ENCODE measurements around the gene HOXB9. TPM values are rescaled to one million over a fixed set of nuclear protein-coding genes. Genes with fewer than 3 reads are reported as not detected.

Gene HOXB9
- total RNA-seq, 4 donors from 2014 or later = 13.7 to 47.5 (median 24.9) TPM

DNA sequence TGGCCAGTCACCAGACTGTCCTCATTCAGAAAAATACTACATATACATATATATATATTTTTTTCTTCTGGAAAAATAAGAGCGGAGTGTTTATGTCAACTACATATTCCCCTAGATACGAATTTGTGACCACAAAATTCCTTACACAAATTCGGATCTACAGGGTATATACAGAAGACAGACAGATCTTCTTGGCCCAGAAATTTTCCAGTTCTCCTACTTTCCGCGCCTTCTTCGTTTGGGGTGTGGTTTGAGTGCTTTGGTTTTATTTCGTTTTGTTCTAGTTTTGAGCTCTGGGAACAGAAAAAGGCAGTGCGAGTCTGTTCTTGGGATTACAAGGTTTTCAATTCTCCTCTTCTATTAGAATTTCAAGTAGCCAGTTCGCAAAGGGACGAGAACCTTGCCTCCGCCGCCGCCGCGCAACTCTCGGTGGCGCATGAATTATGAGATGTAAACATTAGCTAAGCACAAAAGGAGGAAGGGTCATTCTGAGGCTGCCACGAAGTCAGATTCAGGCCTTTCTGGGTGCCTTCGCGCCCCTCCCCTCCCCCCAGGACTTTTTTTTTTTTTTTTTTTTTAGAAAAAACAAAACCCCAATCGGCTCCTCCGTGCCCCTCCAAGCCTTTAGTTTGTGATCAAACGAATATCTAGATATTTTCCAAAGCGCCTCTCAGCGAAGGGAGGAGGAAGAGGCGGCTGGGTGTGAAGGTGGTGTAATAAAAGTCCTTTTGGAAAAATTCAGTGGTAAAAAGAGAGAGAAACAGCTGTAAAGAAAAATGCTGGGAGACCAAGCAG, 46.2 kb downstream of the HOXB9 start:
- no peaks in the 10 kb centered on the region for H3K9me3 ChIP-seq
- H3K27ac ChIP-seq = peak overlapping the region; percentile 77 to 92 (median 84)
- H3K27me3 ChIP-seq = no peaks in the 10 kb centered on the region
- peak in 1 of 3 donors; percentile 64 for DNase-seq
- TF ChIP-seq, protein P1, sequence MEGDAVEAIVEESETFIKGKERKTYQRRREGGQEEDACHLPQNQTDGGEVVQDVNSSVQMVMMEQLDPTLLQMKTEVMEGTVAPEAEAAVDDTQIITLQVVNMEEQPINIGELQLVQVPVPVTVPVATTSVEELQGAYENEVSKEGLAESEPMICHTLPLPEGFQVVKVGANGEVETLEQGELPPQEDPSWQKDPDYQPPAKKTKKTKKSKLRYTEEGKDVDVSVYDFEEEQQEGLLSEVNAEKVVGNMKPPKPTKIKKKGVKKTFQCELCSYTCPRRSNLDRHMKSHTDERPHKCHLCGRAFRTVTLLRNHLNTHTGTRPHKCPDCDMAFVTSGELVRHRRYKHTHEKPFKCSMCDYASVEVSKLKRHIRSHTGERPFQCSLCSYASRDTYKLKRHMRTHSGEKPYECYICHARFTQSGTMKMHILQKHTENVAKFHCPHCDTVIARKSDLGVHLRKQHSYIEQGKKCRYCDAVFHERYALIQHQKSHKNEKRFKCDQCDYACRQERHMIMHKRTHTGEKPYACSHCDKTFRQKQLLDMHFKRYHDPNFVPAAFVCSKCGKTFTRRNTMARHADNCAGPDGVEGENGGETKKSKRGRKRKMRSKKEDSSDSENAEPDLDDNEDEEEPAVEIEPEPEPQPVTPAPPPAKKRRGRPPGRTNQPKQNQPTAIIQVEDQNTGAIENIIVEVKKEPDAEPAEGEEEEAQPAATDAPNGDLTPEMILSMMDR (IDR thresholded peaks at IDR 0.05) = no peak
- TF ChIP-seq POLR2A (IDR thresholded peaks at IDR 0.05) = no peak
- peak overlapping the region in 2 of 4 donors; percentile 15 to 61 for H3K4me3 ChIP-seq
- H3K36me3 ChIP-seq = peaks cover 0 to 4% (median 0%) of the 10 kb centered on the region in 3 donors
- H3K4me1 ChIP-seq = peaks cover 0 to 69% (median 5%) of the 10 kb centered on the region in 4 donors

DNA sequence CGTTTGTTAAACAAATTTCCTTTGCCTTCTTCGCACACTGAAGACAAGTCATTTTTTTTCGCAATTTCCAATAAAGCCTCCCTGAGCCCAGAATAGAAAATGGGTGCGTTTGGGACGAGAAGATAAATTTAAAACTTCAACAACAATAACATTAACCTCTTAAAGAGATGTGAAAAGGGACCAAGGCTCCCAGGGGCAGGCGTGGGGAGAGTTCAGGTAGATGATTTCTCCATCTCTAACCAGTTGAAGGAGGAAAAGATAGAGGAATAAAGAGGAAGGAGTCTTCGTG, 46.7 kb downstream of the HOXB9 start:
- Histone ChIP-seq H3K27me3 (no peaks in the 10 kb centered on the region), H3K9me3 (no peaks in the 10 kb centered on the region), H3K27ac (peak overlapping the region; percentile 77 to 92 (median 82)), H3K36me3 (peaks cover 0 to 4% (median 0%) of the 10 kb centered on the region in 3 donors), H3K4me3 (peak overlapping the region in 2 of 4 donors; percentile 61 to 82), H3K4me1 (peaks cover 0 to 64% (median 5%) of the 10 kb centered on the region in 4 donors)
- TF ChIP-seq, protein P1 (IDR thresholded peaks at IDR 0.05) = no peak
- TF ChIP-seq POLR2A (IDR thresholded peaks at IDR 0.05) = no peak
- DNase-seq = no peak

DNA sequence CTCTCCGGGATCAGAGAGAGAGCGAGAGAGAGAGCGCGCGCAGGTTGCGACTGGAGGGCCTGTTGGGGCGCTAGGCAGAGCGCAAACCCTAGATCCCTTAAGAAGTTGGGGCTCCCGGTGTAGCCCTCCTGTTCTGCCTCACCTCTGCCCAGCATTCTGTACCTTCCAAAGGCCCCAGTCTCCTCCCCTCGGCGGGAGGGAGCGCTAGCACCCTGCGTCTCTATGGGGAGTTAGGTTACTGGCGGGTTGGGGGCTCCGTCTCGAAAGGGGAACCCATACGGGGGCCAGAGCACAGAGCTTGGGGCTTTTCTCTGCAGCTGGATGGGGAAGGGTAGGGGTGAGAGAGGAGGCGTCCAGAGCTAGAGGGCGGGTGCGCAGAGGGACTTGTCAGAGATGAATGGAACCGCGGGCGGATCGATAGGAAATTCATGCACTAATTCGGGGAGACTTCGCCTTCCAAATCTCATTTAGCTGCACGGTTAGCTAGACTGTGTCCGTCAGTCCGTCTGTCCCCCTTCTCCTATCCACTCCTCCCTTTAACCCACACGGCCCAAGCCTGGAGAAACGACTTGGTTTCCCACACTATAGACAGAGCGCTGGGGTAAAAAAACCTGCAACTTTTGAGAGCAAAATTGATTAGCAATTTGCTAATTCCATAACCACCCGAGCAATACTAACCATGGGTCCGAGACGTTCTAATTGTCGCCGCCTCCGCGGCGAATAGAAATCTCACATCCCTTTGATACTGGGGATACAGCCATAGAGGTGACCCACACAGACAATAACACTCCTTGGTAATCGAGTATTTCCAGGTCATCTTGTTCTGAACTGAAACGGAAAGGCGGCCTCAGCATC, 47.3 kb downstream of the HOXB9 start:
- H3K9me3 ChIP-seq = no peaks in the 10 kb centered on the region
- H3K36me3 ChIP-seq = peaks cover 0 to 4% (median 0%) of the 10 kb centered on the region in 3 donors
- TF ChIP-seq, protein P1 (IDR thresholded peaks at IDR 0.05) = no peak
- TF ChIP-seq POLR2A (IDR thresholded peaks at IDR 0.05) = no peak
- H3K4me1 ChIP-seq = peaks cover 0 to 58% (median 5%) of the 10 kb centered on the region in 4 donors
- peak overlapping the region; percentile 60 to 82 (median 65) for H3K4me3 ChIP-seq
- no peaks in the 10 kb centered on the region for H3K27me3 ChIP-seq
- peak in 1 of 3 donors; percentile 55 for DNase-seq
- H3K27ac ChIP-seq = peak overlapping the region; percentile 77 to 92 (median 82)

DNA sequence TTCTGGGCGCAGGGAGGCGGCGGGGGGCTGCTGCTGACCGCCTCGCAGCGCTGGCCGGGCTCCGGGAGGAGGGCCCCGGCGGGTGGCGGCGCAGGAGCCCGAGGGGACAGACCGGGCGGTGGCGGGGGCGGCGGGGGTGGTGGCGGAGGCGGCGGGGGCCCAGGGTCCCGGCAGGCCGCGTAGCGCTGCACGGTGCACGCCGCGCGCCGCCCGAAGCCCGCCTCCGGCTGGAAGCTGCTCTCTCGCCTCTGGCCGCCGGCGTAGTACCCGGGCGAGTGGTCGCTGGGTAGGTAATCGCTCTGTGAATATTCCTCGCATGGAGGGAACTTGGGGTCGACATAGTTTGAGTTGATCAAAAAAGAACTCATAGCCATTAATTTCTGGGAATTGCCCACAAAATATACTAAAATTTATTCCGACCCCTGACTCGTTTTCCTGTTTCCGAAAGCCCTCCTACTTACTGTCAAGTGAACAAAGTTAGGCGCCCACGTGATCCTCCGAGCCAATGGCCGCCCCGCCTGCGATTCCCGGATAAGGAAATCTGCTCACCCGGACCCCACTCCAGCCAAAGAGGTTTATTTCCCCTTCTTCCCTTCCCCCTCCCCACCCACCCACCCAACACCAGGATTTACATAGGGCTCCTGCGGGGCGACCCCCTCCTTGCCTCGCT, 48.1 kb downstream of the HOXB9 start, which contains the start of gene HOXB4:
HOXB4 (minus strand) TSS at position 405 of the 670 bp plus-strand sequence; CDS start at position 374, 31 bp downstream.
- TF ChIP-seq POLR2A (IDR thresholded peaks at IDR 0.05) = no peak
- TF ChIP-seq, protein P1 (IDR thresholded peaks at IDR 0.05) = no peak
- H3K4me1 ChIP-seq = peaks cover 0 to 51% (median 5%) of the 10 kb centered on the region in 4 donors
- H3K9me3 ChIP-seq = no peaks in the 10 kb centered on the region
- peaks cover 0 to 4% (median 0%) of the 10 kb centered on the region in 3 donors for H3K36me3 ChIP-seq
- H3K27me3 ChIP-seq = no peaks in the 10 kb centered on the region
- peak within 1 kb of the TSS; percentile 77 to 92 (median 82) for H3K27ac ChIP-seq
- DNase-seq = peak; percentile 81 to 94 (median 90)
- peak within 1 kb of the TSS; percentile 60 to 82 (median 65) for H3K4me3 ChIP-seq

DNA sequence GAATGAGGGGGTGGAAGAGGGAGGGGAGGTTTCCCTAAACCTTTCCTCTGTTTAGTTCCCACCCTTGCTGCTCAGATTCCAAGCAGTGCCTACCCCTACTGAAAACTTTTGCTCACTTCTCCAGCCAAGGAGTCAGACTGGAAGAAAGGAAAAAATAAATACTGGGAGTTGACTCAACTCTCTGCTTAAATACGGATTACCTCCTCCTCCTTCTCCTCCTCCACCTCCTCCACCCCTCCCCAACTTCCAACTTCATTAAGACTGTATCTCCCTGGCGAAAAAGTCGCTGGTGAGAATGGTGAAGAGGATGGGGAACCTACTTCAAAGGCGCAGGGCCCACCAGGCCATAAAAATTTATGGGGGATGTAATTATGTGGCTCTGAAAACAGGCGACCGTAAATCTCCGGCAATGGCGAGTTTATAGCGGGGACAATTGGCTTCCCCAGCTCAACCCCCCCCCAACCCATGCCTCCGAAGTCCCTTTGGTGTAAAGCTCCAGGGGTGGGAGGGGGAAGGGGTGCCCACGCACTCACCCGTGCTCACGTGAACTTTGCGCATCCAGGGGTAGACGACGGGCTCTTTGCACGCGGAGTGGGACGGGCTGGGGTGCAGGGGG, 48.7 kb downstream of the HOXB9 start:
- H3K4me3 ChIP-seq = peak overlapping the region; percentile 60 to 82 (median 65)

More for the DNA sequence above, 48.7 kb downstream of the HOXB9 start:
- H3K27ac ChIP-seq = peak overlapping the region; percentile 77 to 92 (median 82)
- DNase-seq = peak in 2 of 3 donors; percentile 57
- peaks cover 0 to 4% (median 0%) of the 10 kb centered on the region in 3 donors for H3K36me3 ChIP-seq
- no peaks in the 10 kb centered on the region for H3K27me3 ChIP-seq
- no peak for TF ChIP-seq POLR2A (IDR thresholded peaks at IDR 0.05)
- H3K9me3 ChIP-seq = no peaks in the 10 kb centered on the region
- peaks cover 0 to 46% (median 5%) of the 10 kb centered on the region in 4 donors for H3K4me1 ChIP-seq
